Limb (tissue), 2 donors: ENCODE data around the gene THRA.
"Not testable (repeated sequence)": the region's sequence is repeated elsewhere in the genome, so short reads cannot be mapped to it uniquely, and the experiment has no call there.

Source experiments
- DNase-seq, 2 donors: peaks; one replicate each; pipeline ENCODE4 v3.0.0-alpha.2; 2016; ENCODE audit errors: extremely low spot score in 2 of 2

Gene THRA

GRCh38 chr17:40112191-40112711 lies 49.5 kb downstream of the THRA start:
- no peak for DNase-seq

- DNase-seq: peak in 1 of 2 donors; percentile 40
Measured at GRCh38 chr17:40112718-40113109, 49.9 kb downstream of the THRA start.

GRCh38 chr17:40113110-40113906 lies 50.5 kb downstream of the THRA start:
- DNase-seq: peak; percentile 93 to 98

- DNase-seq: no peak
Measured at GRCh38 chr17:40113907-40114245, 51.1 kb downstream of the THRA start.

- no peak for DNase-seq
Measured at GRCh38 chr17:40115101-40115436, 52.3 kb downstream of the THRA start.

GRCh38 chr17:40121181-40122135 lies 58.7 kb downstream of the THRA start, which contains the start of gene MSL1:
MSL1 (plus strand) TSS chr17:40121971; CDS start chr17:40122613, 642 bp downstream.
- DNase-seq: peak; percentile 80 to 96

- peak in 1 of 2 donors; percentile 76 for DNase-seq
Measured at GRCh38 chr17:40122136-40122998, 59.6 kb downstream of the THRA start.

- peak; percentile 69 to 84 for DNase-seq
Measured at GRCh38 chr17:40122999-40123810, 60.4 kb downstream of the THRA start.

- no peak for DNase-seq
Measured at GRCh38 chr17:40123811-40124114, 61.0 kb downstream of the THRA start.

- DNase-seq: no peak
Measured at GRCh38 chr17:40124279-40125141, 61.7 kb downstream of the THRA start.

GRCh38 chr17:40129498-40129897 lies 66.7 kb downstream of the THRA start:
- no peak for DNase-seq

- DNase-seq: no peak
Measured at GRCh38 chr17:40130352-40131042, 67.7 kb downstream of the THRA start.

- DNase-seq: no peak
Measured at GRCh38 chr17:40134184-40134583, 71.4 kb downstream of the THRA start.

- DNase-seq: no peak
Measured at GRCh38 chr17:40135817-40136216, 73.1 kb downstream of the THRA start.

GRCh38 chr17:40139566-40140058 lies 76.8 kb downstream of the THRA start:
- no peak for DNase-seq

- not testable (repeated sequence) for DNase-seq
Measured at GRCh38 chr17:40143166-40143565, 80.4 kb downstream of the THRA start.
